Heart right ventricle (tissue), 16 donors: ENCODE measurements around the gene AGRN. TPM values are rescaled to one million over a fixed set of nuclear protein-coding genes. Genes with fewer than 3 reads are reported as not detected.
"Not testable (repeated sequence)": the region's sequence is repeated elsewhere in the genome, so short reads cannot be mapped to it uniquely, and the experiment has no call there.

Experiments
- ATAC-seq, 8 donors: fragments of 200-7000 bp; cut with Tn5 transposase; one replicate each; pipeline ENCODE4 v1.9.1; 2020; ENCODE audit warnings: mild to moderate bottlenecking in 8 of 8, moderate library complexity in 8 of 8, moderate number of reproducible peaks in 1 of 8
- DNase-seq, 2 donors: peaks; one replicate each; pipeline ENCODE4 v3.0.0-alpha.2; 2020
- H3K27ac ChIP-seq, 10 donors: fragments of 200-600 bp; sonication (generic) in 2 of 10; one replicate each; pipeline versions ENCODE4 v1.5.0 to v1.8.0; 2020 to 2022; ENCODE audit warnings: mild to moderate bottlenecking in 3 of 10
- H3K27me3 ChIP-seq, 7 donors: fragments of 200-600 bp; one replicate each; pipeline ENCODE4 v1.8.0; 2021 to 2022; ENCODE audit warnings: mild to moderate bottlenecking in 2 of 7
- H3K36me3 ChIP-seq, 9 donors: fragments of 200-600 bp; sonication (generic) in 1 of 9; one replicate each; pipeline versions ENCODE4 v1.5.0 to v1.8.0; 2020 to 2022; ENCODE audit warnings: mild to moderate bottlenecking in 2 of 9
- H3K4me1 ChIP-seq, 9 donors: fragments of 200-600 bp; sonication (generic) in 1 of 9; one replicate each; pipeline versions ENCODE4 v1.5.0 to v1.8.0; 2020 to 2022; ENCODE audit warnings: mild to moderate bottlenecking in 4 of 9
- H3K4me3 ChIP-seq, 10 donors: fragments of 200-600 bp; sonication (generic) in 2 of 10; one replicate each; pipeline versions ENCODE4 v1.5.0 to v1.8.0; 2020 to 2022; ENCODE audit warnings: mild to moderate bottlenecking in 7 of 10, moderate library complexity in 2 of 10
- H3K9me3 ChIP-seq, 11 donors: fragments of 200-600 bp in 10 of 11; sonication (generic) in 2 of 11; one replicate each; pipeline versions ENCODE4 v1.5.0 to v1.8.0; 2013 to 2022; ENCODE audit warnings: mild to moderate bottlenecking in 2 of 11, control low read depth in 1 of 11, moderate library complexity in 1 of 11
- WGBS, 2 donors: extraction: QIAGEN DNeasy Blood & Tissue Kit; methylation state at CpG; one replicate each; pipeline ENCODE4 v1.1.7; 2013; ENCODE audit warnings: inconsistent platforms in 1 of 2; 5-methylcytosine and 5-hydroxymethylcytosine counted together
- intact Hi-C, 10 donors: fragments of 100-400 bp; cut with DNase I; formaldehyde crosslinking; loops; one replicate each; pipeline versions ENCODE4 v1.11.1 to v1.14.2; 2022
- polyA plus RNA-seq, 2 donors: library from polyadenylated mRNA; stranded (reverse); fragments of 200-250 nt; gene quantifications; one replicate each; pipeline ENCODE4 v1.2.3, GENCODE V29; 2013
- total RNA-seq, 10 donors: library from RNA; stranded (reverse); fragmentation: NEBNext Ultra II Directional in 3 of 10; extraction: Animal tissue kit (Norgen Biotek cat#: 25700) in 3 of 10; gene quantifications; one replicate each; pipeline versions ENCODE4 v1.2.1 to v1.2.4, GENCODE V29; 2021 to 2023
- TF ChIP-seq, protein P1 (sequence below), 9 donors: fragments of 200-600 bp; sonication (generic) in 2 of 9; IDR thresholded peaks; one replicate each; pipeline versions ENCODE4 v1.5.0 to v1.8.0; 2021 to 2022; ENCODE audit warnings: antibody characterized with exemption in 9 of 9, mild to moderate bottlenecking in 5 of 9, moderate library complexity in 1 of 9
- donor health status: Arrhythmogenic right ventricular cardiomyopathy.
- donor health status: ischemic (EF 13 %, LVEDD 7.1; RV severe dilation, severe dysfunction).
- donor health status: healthy with polysubstance abuse.
- donor health status: DM: no; HTN: yes; CAD: no.
- donor health status: DM: no; HTN: no; CAD: no.
- donor health status: ischemic (EF 25% LVEDD 6.9; RV normal size, moderate dysfunction).
- donor health status: ischemic (EF 25% LVEDD 5.7; RV mildly dilated, moderate dysfunction).
- donor health status: healthy.
- donor health status: DM: yes; HTN: yes; CAD: no.
- donor health status: Ischemic cardiomyopathy.
- donor health status: ischemic (EF 35%, LVEDD 5.7; RV mildly dilated, moderate dysfunction).
- donor health status: nonischemic (EF 11% LVEDD 7.7; RV severe dilation, severe dysfunction).
- donor health status: DM: yes; HTN: yes; CAD: no.
- donor health status: PGD.
- donor health status: ischemic (EF 29% LVEDD 5.4; RV normal size, mild dysfunction).
- donor health status: nonischemic (EF 23%, LVEDD 6.1; RV moderate dilation, normal function).

Gene AGRN
- total and polyA plus RNA-seq, 12 donors: 11.5 to 33.9 (median 18.3) TPM

DNA sequence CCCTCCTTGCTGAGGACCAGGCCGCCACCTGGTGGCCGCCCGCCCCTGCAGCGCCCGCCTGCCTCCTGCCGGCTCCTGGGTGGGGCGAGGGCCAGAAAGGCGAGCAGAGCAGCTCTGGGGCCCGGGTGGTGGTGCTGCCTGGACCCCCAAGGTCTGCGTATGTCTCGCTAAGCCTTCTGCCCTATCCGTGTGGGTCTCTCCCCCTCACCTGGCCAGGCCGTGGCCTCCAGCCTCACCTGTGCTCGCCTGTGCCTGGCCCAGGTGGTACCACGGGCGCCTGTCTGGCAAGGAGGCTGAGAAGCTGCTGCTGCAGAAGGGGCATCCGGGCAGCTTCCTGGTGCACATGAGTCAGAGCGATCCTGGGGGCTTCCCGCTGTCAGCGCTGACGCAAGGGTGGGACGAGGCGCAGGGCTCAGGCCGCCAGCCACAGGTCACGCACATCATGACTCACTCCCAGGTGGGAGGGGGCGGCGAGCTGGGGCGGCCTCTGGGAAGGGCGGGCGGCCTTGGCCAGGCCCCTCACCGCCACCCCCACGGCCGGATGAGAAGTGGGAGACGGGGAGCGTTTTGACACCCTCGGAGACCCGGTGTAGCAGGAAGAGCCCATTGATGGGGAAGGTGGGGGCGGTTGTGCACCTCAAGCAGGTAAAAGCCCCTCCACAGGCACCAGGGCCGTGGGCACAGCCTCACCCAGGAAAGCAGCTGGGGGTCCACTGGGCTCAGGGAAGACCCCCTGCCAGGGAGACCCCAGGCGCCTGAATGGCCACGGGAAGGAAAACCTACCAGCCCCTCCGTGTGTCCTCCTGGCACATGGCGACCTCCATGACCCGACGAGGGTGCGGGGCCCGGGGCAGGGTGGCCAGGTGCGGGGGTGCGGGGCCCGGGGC lies 44.3 kb downstream of the AGRN start:
- Histone ChIP-seq H3K4me3 (no peak overlapping the region), H3K27me3 (peaks cover 33 to 94% (median 75%) of the 10 kb centered on the region in 7 donors), H3K4me1 (peaks cover 11 to 43% (median 28%) of the 10 kb centered on the region in 9 donors), H3K9me3 (no peaks in the 10 kb centered on the region), H3K36me3 (no peaks in the 10 kb centered on the region), H3K27ac (no peak overlapping the region)
- intact Hi-C loops: loop anchor here in 9 of 10 donors (1.0 to 10.0 kb wide), 7 partner anchors 31 to 82 kb away; partner anchors contain the start of genes PERM1 (in 4 of the 9) and ISG15 (in 1 of the 9)
- peak; percentile 35 to 70 for DNase-seq
- peak; percentile 48 to 86 (median 70) for ATAC-seq
- WGBS, 2 donors: 15 to 21% methylated on average over 43 to 50 of the region's 50 CpGs
- TF ChIP-seq, protein P1, sequence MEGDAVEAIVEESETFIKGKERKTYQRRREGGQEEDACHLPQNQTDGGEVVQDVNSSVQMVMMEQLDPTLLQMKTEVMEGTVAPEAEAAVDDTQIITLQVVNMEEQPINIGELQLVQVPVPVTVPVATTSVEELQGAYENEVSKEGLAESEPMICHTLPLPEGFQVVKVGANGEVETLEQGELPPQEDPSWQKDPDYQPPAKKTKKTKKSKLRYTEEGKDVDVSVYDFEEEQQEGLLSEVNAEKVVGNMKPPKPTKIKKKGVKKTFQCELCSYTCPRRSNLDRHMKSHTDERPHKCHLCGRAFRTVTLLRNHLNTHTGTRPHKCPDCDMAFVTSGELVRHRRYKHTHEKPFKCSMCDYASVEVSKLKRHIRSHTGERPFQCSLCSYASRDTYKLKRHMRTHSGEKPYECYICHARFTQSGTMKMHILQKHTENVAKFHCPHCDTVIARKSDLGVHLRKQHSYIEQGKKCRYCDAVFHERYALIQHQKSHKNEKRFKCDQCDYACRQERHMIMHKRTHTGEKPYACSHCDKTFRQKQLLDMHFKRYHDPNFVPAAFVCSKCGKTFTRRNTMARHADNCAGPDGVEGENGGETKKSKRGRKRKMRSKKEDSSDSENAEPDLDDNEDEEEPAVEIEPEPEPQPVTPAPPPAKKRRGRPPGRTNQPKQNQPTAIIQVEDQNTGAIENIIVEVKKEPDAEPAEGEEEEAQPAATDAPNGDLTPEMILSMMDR (IDR thresholded peaks at IDR 0.05): peak; percentile 75 to 95 (median 92)

DNA sequence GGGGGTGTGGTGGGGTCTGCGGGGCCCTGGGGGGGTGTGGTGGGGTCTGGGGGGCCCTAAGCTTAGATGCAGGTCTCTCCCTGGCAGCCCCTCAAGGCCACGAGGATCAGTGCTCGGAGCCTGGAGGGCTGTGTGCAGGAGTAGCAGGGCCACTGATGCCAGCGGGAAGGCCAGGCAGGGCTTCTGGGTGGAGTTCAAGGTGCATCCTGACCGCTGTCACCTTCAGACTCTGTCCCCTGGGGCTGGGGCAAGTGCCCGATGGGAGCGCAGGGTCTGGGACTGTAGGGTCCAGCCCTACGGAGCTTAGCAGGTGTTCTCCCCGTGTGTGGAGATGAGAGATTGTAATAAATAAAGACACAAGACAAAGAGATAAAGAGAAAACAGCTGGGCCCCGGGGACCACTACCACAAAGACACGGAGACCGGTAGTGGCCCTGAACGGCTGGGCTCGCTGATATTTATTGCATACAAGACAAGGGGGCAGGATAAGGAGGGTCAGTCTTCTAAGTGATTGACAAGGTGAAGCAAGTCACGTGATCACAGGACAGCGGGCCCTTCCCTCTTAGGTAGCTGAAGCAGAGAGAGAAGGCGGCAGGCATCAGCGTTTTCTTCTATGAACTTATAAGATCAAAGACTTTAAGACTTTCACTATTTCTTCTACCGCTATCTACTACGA lies 45.5 kb downstream of the AGRN start:
- intact Hi-C loops: loop anchor here in 4 of 10 donors (5.0 to 10.0 kb wide), 4 partner anchors 33 to 188 kb away; partner anchors contain the start of genes ISG15 (in 1 of the 4) and PERM1 (in 1 of the 4)
- H3K4me3 ChIP-seq: no peak overlapping the region

GRCh38 chr1:1065940-1066304 lies 46.0 kb downstream of the AGRN start:
- H3K27me3 ChIP-seq: peaks cover 26 to 92% (median 72%) of the 10 kb centered on the region in 7 donors
- not testable (repeated sequence) for H3K9me3 ChIP-seq, H3K36me3 ChIP-seq, H3K4me3 ChIP-seq, H3K27ac ChIP-seq, DNase-seq, ATAC-seq
- intact Hi-C loops: loop anchor here in 4 of 10 donors (5.0 to 10.0 kb wide), 4 partner anchors 34 to 189 kb away; partner anchors contain the start of genes ISG15 (in 1 of the 4) and PERM1 (in 1 of the 4)
- H3K4me1 ChIP-seq: peaks cover 7 to 37% (median 28%) of the 10 kb centered on the region in 9 donors
- 66 to 67% methylated on average over 11 of the region's 11 CpGs for WGBS, 2 donors

More for the DNA sequence above, 45.5 kb downstream of the AGRN start:
- TF ChIP-seq, protein P1 (IDR thresholded peaks at IDR 0.05): no peak
- no peak for ATAC-seq
- Histone ChIP-seq H3K4me1 (peaks cover 7 to 37% (median 28%) of the 10 kb centered on the region in 9 donors), H3K27ac (no peak overlapping the region), H3K9me3 (no peaks in the 10 kb centered on the region), H3K27me3 (peaks cover 29 to 94% (median 74%) of the 10 kb centered on the region in 7 donors), H3K36me3 (no peaks in the 10 kb centered on the region)
- DNase-seq: no peak
- WGBS, 2 donors: 66 to 69% methylated on average over 19 to 20 of the region's 20 CpGs

DNA sequence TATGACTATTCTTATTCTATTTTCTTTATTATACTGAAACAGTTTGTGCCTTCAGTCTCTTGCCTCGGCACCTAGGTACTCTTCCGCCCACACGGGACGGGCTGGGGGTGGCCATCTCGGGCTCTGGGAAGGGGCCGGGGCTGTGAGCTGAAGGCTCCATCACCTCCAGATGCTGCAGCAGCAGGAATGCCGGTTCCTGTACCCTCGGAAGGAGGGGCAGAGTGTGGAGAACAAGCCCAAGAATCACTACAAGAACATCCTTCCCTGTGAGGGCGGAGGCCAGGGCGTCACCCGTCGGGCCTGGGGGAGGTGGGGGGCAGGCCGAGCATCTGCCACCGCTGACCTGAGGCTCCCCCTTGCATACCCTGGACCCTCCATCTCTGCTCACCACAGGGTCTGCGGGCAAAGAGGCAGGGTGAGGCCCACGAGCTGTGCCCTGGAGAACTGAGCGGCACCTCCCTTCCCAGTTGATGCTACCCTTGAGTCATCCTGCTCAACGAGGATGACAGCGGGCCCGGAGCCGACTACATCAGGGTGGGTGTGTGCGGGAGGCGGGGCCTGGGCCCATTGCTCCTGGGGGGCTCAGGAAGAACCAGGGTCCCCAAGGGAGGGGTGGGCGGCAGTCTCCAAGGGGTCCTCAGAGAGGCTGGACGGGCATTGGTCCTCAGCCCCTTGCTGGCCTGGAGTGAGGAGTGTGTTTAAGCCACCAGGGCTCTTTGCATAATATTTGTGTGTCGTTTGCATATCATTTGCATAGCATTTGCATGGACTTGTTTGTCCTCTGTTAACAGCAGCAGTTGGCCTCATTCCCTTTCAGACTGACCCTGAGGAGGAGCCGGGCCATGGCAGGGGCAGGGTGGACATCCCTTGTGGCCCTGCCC lies 46.7 kb downstream of the AGRN start:
- Histone ChIP-seq H3K4me3 (no peak overlapping the region), H3K27ac (no peak overlapping the region), H3K27me3 (peaks cover 26 to 85% (median 67%) of the 10 kb centered on the region in 7 donors), H3K4me1 (peaks cover 7 to 37% (median 28%) of the 10 kb centered on the region in 9 donors), H3K9me3 (no peaks in the 10 kb centered on the region), H3K36me3 (no peaks in the 10 kb centered on the region)
- intact Hi-C loops: loop anchor here in 4 of 10 donors (5.0 to 10.0 kb wide), 4 partner anchors 34 to 189 kb away; partner anchors contain the start of genes ISG15 (in 1 of the 4) and PERM1 (in 1 of the 4)
- WGBS, 2 donors: 67 to 68% methylated on average over 27 of the region's 27 CpGs
- DNase-seq: no peak
- ATAC-seq: no peak
- TF ChIP-seq, protein P1 (IDR thresholded peaks at IDR 0.05): no peak
